GM12878 (cell line): Measurements from ENCODE around the gene TOMM20. TPM values are rescaled to one million over a fixed set of nuclear protein-coding genes. Genes with fewer than 3 reads are reported as not detected.
A peak's percentile ranks its signal among the peaks of the same experiment; 100 is the strongest.

Experiments used
- CHD1 ChIP-seq: IDR thresholded peaks from 2 replicates; pipeline ENCODE4 v1.6.1; 2012; ENCODE audit warnings: low read depth, low read length, improper control_type of control experiment
- CHD2 ChIP-seq: IDR thresholded peaks from 2 replicates; pipeline ENCODE4 v1.6.1; 2011; ENCODE audit warnings: low read depth, low read length, improper control_type of control experiment, borderline replicate concordance
- FOXM1 ChIP-seq: IDR thresholded peaks from 2 replicates; pipeline ENCODE4 v1.6.1; 2012; ENCODE audit warnings: low read depth, mild to moderate bottlenecking, inconsistent platforms, low read length, moderate library complexity
- HSF1 ChIP-seq: fragments of 150-350 bp; IDR thresholded peaks from 2 replicates; pipeline ENCODE4 v1.6.1; 2014; ENCODE audit warnings: mild to moderate bottlenecking, low read depth, low read length
- LARP7 ChIP-seq: fragments of 450-650 bp; IDR thresholded peaks from 2 replicates; pipeline ENCODE4 v1.6.1; 2017; ENCODE audit warnings: mild to moderate bottlenecking
- MEF2A ChIP-seq: IDR thresholded peaks from 2 replicates; pipeline ENCODE4 v1.6.1; 2011; ENCODE audit warnings: low read depth, mild to moderate bottlenecking, low read length, moderate library complexity; ENCODE audit not compliant: insufficient read depth
- MYB ChIP-seq: fragments of 150-350 bp; IDR thresholded peaks from 2 replicates; pipeline ENCODE4 v1.6.1; 2014; ENCODE audit warnings: mild to moderate bottlenecking, low read depth, low read length, borderline replicate concordance
- MYC ChIP-seq: IDR thresholded peaks from 2 replicates; pipeline ENCODE4 v1.6.1; 2011; ENCODE audit warnings: mild to moderate bottlenecking, low read length, moderate library complexity, inconsistent platforms; ENCODE audit not compliant: insufficient read depth, insufficient replicate concordance, insufficient read length, severe bottlenecking
- PBX3 ChIP-seq: IDR thresholded peaks from 2 replicates; pipeline ENCODE4 v1.6.1; 2011; ENCODE audit warnings: mild to moderate bottlenecking, low read depth, low read length, moderate library complexity; ENCODE audit not compliant: insufficient replicate concordance
- PKNOX1 ChIP-seq: fragments of 450-650 bp; IDR thresholded peaks from 2 replicates; pipeline ENCODE4 v1.6.1; 2016; ENCODE audit warnings: mild to moderate bottlenecking
- POU2F2 ChIP-seq: IDR thresholded peaks from 3 replicates; pipeline ENCODE4 v1.6.1; 2011; ENCODE audit warnings: low read depth, mild to moderate bottlenecking, low read length, borderline replicate concordance
- RELA ChIP-seq: fragments of 450-650 bp; IDR thresholded peaks from 2 replicates; pipeline ENCODE4 v1.8.0; 2014; ENCODE audit warnings: borderline replicate concordance; ENCODE audit not compliant: partially characterized antibody
- SPI1 ChIP-seq: IDR thresholded peaks from 2 replicates; pipeline ENCODE4 v1.6.1; 2011; ENCODE audit warnings: low read depth, mild to moderate bottlenecking, low read length, moderate library complexity, borderline replicate concordance; ENCODE audit not compliant: insufficient read depth
- STAT3 ChIP-seq: IDR thresholded peaks from 2 replicates; pipeline ENCODE4 v1.6.1; 2011; ENCODE audit warnings: low read depth, low read length, improper control_type of control experiment
- TAF1 ChIP-seq: IDR thresholded peaks from 2 replicates; pipeline ENCODE4 v1.6.1; 2011; ENCODE audit warnings: mild to moderate bottlenecking, low read depth, low read length, borderline replicate concordance
- ZBTB11 ChIP-seq: fragments of 450-650 bp; formaldehyde crosslinking; IDR thresholded peaks from 2 replicates; pipeline ENCODE4 v1.5.0; 2022; ENCODE audit warnings: mild to moderate bottlenecking, missing genetic modification characterization
- ZNF384 ChIP-seq: IDR thresholded peaks from 2 replicates; pipeline ENCODE4 v1.6.1; 2012; ENCODE audit warnings: low read depth, mild to moderate bottlenecking, low read length, improper control_type of control experiment, borderline replicate concordance
- ZNF687 ChIP-seq: fragments of 450-650 bp; IDR thresholded peaks from 2 replicates; pipeline ENCODE4 v1.6.1; 2017; ENCODE audit warnings: mild to moderate bottlenecking, moderate library complexity
- polyA plus RNA-seq, 11 experiments: library from polyadenylated mRNA; depleted of rRNA in 4 of 11; unstranded in 6 of 11; stranded (reverse) in 5 of 11; fragments of >200 nt; fragmentation: Nextera tagmentation in 4 of 11; fragmentation: Illumina TruSeq in 1 of 11; extraction: Ambion mirVana in 4 of 11; extraction: Trizol in 1 of 11; gene quantifications; 1 replicate in 1 of 11; 2 replicates in 10 of 11; pipeline versions ENCODE4 v1.2.1 to v1.2.3, GENCODE V29; 2011 to 2016; ENCODE audit warnings: inconsistent platforms in 2 of 11, missing spikeins in 2 of 11, low read depth in 1 of 11
- total RNA-seq, 4 experiments: library from RNA; depleted of rRNA in 3 of 4; stranded (reverse); fragments of >200 nt in 3 of 4; fragmentation: Illumina TruSeq in 1 of 4; extraction: Trizol in 1 of 4; gene quantifications; 2 replicates each; pipeline versions ENCODE4 v1.2.1 to v1.2.3, GENCODE V29; 2013 to 2021

The TOMM20 gene
- total and polyA plus RNA-seq, 10 of the 15 experiments (the other 5 are each of a cell fraction or from before 2014, with no cell fraction given) = 39.8 to 138 (median 70.1) TPM

DNA sequence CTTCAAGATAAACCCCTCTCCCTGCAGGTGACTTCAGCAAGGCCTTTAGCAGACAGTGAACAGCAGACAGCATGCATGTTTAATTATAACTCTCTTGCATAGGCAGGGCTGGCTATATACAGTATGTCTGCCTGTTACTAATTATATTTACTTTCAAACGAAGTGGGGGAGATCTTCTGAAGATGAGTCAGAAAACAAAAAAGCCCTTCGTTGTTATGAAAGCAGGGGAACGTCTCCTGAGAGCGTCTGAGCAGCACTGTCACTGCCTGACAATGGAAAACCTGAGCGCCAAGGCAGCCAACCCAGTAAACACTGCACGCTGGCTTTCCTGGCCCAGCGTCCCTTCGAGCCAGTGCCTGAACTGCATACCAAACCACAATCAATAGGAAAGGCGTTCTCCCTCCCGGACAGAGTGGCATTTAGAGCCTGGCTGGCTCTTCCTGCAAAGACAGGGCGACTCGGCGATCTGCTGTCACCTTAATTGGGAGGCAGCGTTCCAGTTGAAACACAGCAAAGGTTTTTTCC lies 54.1 kb downstream of the TOMM20 start (continued):
- TF ChIP-seq ZNF687 = peak; percentile 88
- TF ChIP-seq MEF2A = peak; percentile 100
- no peak; the same call in 1 of the 2 replicates for TF ChIP-seq TAF1
- no peak for TF ChIP-seq PBX3
- no peak for TF ChIP-seq FOXM1
- no peak for TF ChIP-seq HSF1
- TF ChIP-seq RELA = no peak
- no peak for TF ChIP-seq MYB
- no peak for TF ChIP-seq STAT3
- no peak; the same call in none of the 2 replicates for TF ChIP-seq PKNOX1
- no peak for TF ChIP-seq ZBTB11 (CRISPR knock-in tag)
- TF ChIP-seq SPI1 = no peak
- TF ChIP-seq MYC = no peak
- no peak for TF ChIP-seq ZNF384
- TF ChIP-seq CHD2 = peak; percentile 48; the same call in 1 of the 2 replicates
- peak; percentile 65; the same call in 1 of the 2 replicates for TF ChIP-seq LARP7
- peak; percentile 69; the same call in 2 of the 3 replicates for TF ChIP-seq POU2F2
- TF ChIP-seq CHD1 = 0 out of 2 replicates have a peak, but pooled peaks have one; percentile 91
